ENCODE data around the gene ZNF469.

- TF ChIP-seq CTCF (IDR thresholded peaks at IDR 0.05) (no peak), EP300 (IDR thresholded peaks at IDR 0.05) (no peak), POLR2AphosphoS5 (IDR thresholded peaks at IDR 0.05) (no peak), POLR2A (IDR thresholded peaks at IDR 0.05) (no peak)
Measured at GRCh38 chr16:88402551-88403240, 19.9 kb downstream of the ZNF469 start.
